ENCODE data around the gene RTP1.

DNA sequence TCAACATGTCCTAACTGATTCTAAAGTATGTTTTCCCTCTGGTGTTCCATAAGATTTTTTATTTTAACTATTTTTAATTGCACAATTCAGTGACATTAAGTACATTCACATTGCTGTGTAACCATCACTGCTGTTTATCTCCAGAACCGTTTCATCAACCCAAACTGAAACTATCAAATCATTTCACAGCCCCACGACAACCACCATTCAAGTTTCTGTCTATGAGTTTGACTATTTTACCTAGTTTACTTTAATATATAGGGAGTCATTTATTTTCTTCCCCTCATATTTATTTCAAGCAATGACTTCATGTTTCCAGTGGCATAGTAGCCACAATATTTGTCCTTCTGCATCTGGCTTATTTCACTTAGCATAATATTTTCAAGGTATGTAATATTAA lies 8.4 kb downstream of the RTP1 start:
- TF ChIP-seq, protein P1, sequence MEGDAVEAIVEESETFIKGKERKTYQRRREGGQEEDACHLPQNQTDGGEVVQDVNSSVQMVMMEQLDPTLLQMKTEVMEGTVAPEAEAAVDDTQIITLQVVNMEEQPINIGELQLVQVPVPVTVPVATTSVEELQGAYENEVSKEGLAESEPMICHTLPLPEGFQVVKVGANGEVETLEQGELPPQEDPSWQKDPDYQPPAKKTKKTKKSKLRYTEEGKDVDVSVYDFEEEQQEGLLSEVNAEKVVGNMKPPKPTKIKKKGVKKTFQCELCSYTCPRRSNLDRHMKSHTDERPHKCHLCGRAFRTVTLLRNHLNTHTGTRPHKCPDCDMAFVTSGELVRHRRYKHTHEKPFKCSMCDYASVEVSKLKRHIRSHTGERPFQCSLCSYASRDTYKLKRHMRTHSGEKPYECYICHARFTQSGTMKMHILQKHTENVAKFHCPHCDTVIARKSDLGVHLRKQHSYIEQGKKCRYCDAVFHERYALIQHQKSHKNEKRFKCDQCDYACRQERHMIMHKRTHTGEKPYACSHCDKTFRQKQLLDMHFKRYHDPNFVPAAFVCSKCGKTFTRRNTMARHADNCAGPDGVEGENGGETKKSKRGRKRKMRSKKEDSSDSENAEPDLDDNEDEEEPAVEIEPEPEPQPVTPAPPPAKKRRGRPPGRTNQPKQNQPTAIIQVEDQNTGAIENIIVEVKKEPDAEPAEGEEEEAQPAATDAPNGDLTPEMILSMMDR (conservative IDR thresholded peaks at IDR 0.05; ENCODE audit: low read depth in 2 of 2): no peak
- no peak for TF ChIP-seq POLR2AphosphoS5 (IDR thresholded peaks at IDR 0.05; ENCODE audit: low read depth)
- no peak for TF ChIP-seq STAT1 (IDR thresholded peaks at IDR 0.05; ENCODE audit: unreplicated experiment)
- no peak for TF ChIP-seq EZH2phosphoT487 (IDR thresholded peaks at IDR 0.05; ENCODE audit: unreplicated experiment)
- no peak for TF ChIP-seq CREB1 (CRISPR knock-in tag; IDR thresholded peaks at IDR 0.05; ENCODE audit: low read depth)
- no peak for TF ChIP-seq NANOG (IDR thresholded peaks at IDR 0.05; ENCODE audit: borderline replicate concordance)
- TF ChIP-seq ZNF114 (CRISPR knock-in tag; IDR thresholded peaks at IDR 0.05): no peak
- TF ChIP-seq JUNB (IDR thresholded peaks at IDR 0.05; ENCODE audit: unreplicated experiment): no peak
- TF ChIP-seq EZH2 (IDR thresholded peaks at IDR 0.05; ENCODE audit: low read depth, unreplicated experiment): no peak
- TF ChIP-seq, protein P2, sequence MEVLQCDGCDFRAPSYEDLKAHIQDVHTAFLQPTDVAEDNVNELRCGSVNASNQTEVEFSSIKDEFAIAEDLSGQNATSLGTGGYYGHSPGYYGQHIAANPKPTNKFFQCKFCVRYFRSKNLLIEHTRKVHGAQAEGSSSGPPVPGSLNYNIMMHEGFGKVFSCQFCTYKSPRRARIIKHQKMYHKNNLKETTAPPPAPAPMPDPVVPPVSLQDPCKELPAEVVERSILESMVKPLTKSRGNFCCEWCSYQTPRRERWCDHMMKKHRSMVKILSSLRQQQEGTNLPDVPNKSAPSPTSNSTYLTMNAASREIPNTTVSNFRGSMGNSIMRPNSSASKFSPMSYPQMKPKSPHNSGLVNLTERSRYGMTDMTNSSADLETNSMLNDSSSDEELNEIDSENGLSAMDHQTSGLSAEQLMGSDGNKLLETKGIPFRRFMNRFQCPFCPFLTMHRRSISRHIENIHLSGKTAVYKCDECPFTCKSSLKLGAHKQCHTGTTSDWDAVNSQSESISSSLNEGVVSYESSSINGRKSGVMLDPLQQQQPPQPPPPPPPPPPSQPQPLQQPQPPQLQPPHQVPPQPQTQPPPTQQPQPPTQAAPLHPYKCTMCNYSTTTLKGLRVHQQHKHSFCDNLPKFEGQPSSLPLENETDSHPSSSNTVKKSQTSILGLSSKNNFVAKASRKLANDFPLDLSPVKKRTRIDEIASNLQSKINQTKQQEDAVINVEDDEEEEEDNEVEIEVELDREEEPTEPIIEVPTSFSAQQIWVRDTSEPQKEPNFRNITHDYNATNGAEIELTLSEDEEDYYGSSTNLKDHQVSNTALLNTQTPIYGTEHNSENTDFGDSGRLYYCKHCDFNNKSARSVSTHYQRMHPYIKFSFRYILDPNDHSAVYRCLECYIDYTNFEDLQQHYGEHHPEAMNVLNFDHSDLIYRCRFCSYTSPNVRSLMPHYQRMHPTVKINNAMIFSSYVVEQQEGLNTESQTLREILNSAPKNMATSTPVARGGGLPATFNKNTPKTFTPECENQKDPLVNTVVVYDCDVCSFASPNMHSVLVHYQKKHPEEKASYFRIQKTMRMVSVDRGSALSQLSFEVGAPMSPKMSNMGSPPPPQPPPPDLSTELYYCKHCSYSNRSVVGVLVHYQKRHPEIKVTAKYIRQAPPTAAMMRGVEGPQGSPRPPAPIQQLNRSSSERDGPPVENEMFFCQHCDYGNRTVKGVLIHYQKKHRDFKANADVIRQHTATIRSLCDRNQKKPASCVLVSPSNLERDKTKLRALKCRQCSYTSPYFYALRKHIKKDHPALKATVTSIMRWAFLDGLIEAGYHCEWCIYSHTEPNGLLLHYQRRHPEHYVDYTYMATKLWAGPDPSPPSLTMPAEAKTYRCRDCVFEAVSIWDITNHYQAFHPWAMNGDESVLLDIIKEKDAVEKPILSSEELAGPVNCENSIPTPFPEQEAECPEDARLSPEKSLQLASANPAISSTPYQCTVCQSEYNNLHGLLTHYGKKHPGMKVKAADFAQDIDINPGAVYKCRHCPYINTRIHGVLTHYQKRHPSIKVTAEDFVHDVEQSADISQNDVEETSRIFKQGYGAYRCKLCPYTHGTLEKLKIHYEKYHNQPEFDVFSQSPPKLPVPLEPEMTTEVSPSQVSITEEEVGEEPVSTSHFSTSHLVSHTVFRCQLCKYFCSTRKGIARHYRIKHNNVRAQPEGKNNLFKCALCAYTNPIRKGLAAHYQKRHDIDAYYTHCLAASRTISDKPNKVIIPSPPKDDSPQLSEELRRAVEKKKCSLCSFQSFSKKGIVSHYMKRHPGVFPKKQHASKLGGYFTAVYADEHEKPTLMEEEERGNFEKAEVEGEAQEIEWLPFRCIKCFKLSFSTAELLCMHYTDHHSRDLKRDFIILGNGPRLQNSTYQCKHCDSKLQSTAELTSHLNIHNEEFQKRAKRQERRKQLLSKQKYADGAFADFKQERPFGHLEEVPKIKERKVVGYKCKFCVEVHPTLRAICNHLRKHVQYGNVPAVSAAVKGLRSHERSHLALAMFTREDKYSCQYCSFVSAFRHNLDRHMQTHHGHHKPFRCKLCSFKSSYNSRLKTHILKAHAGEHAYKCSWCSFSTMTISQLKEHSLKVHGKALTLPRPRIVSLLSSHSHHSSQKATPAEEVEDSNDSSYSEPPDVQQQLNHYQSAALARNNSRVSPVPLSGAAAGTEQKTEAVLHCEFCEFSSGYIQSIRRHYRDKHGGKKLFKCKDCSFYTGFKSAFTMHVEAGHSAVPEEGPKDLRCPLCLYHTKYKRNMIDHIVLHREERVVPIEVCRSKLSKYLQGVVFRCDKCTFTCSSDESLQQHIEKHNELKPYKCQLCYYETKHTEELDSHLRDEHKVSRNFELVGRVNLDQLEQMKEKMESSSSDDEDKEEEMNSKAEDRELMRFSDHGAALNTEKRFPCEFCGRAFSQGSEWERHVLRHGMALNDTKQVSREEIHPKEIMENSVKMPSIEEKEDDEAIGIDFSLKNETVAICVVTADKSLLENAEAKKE (CRISPR knock-in tag; IDR thresholded peaks at IDR 0.05): no peak
- TF ChIP-seq, protein P3, sequence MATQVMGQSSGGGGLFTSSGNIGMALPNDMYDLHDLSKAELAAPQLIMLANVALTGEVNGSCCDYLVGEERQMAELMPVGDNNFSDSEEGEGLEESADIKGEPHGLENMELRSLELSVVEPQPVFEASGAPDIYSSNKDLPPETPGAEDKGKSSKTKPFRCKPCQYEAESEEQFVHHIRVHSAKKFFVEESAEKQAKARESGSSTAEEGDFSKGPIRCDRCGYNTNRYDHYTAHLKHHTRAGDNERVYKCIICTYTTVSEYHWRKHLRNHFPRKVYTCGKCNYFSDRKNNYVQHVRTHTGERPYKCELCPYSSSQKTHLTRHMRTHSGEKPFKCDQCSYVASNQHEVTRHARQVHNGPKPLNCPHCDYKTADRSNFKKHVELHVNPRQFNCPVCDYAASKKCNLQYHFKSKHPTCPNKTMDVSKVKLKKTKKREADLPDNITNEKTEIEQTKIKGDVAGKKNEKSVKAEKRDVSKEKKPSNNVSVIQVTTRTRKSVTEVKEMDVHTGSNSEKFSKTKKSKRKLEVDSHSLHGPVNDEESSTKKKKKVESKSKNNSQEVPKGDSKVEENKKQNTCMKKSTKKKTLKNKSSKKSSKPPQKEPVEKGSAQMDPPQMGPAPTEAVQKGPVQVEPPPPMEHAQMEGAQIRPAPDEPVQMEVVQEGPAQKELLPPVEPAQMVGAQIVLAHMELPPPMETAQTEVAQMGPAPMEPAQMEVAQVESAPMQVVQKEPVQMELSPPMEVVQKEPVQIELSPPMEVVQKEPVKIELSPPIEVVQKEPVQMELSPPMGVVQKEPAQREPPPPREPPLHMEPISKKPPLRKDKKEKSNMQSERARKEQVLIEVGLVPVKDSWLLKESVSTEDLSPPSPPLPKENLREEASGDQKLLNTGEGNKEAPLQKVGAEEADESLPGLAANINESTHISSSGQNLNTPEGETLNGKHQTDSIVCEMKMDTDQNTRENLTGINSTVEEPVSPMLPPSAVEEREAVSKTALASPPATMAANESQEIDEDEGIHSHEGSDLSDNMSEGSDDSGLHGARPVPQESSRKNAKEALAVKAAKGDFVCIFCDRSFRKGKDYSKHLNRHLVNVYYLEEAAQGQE (IDR thresholded peaks at IDR 0.05; ENCODE audit: unreplicated experiment): no peak
- TF ChIP-seq, protein P4, sequence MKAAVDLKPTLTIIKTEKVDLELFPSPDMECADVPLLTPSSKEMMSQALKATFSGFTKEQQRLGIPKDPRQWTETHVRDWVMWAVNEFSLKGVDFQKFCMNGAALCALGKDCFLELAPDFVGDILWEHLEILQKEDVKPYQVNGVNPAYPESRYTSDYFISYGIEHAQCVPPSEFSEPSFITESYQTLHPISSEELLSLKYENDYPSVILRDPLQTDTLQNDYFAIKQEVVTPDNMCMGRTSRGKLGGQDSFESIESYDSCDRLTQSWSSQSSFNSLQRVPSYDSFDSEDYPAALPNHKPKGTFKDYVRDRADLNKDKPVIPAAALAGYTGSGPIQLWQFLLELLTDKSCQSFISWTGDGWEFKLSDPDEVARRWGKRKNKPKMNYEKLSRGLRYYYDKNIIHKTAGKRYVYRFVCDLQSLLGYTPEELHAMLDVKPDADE (IDR thresholded peaks at IDR 0.05): no peak
- no peak for TF ChIP-seq ZNF331 (CRISPR knock-in tag; IDR thresholded peaks at IDR 0.05; ENCODE audit: low read depth)
